IPS-NIHi7 (cell line): ENCODE data around the gene PPP1R1C.

Source experiments
- DNase-seq: peaks from one replicate; pipeline ENCODE4 v3.0.0; 2012; ENCODE audit warnings: mixed read lengths; ENCODE audit errors: extremely low spot score

Gene PPP1R1C

DNA sequence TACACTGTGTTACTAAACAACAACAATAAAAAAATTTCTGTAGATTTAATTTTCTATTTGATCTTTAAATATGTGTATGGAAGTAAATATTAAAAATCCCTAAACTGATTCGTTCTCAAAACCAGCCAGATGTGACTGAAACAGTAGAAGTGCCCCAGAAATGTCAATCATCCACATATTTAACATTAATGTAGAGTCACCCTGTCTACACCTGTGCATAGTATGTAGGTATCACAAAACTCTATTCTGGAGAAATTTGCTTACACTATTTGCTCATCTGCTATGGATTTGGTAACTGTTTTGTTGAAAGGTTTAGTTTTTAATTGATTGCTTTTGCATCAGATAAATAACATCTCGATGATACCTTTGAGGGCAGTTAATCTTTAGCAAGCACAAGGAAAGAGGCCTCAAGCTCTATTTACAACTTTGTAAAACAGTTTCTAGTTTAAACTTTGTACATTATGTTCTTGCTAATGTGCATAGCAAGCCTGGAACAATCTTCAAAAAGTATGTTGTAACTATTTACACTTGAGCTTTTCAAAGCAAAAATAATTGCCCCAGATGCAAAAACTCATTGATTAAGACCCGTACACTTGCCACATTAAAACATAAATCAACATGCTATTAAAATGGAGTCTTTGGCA lies 76.8 kb downstream of the PPP1R1C start:
- no peak for DNase-seq

DNA sequence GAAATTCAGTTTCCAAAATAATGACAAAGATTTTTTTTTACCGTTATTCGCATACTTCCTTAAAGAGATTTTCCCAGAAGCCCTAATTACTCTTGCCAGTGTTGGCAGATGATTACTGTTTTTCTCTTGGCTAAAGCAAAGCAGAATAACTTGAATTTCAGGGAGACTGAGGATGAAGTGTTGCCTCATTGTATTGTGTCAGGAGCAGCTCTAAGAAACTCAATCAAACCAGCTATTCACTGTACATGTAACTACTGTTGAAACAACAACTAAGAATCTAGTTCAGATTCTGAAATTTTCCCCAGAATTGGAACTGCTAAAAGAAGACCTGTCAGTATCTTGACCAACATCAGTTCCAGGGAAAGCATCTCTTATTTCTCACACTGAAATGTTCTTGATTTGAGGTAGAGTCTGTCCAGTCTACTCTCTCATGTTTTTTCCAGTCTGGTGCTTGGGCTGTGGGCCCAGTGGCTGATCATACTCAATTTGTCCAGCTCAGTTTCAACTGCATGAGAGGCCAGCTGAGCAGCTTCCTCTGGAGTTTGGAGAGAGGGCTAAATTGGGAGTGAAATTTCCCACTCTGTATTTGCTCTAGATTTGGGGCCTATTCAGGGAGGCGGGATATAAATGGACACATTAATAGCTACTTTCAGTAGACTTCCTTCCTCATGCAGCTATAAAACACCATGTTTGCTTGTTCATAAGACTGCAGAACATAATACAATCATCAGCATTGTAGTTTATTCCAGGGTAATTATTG lies 78.5 kb downstream of the PPP1R1C start:
- DNase-seq, result no peak

DNA sequence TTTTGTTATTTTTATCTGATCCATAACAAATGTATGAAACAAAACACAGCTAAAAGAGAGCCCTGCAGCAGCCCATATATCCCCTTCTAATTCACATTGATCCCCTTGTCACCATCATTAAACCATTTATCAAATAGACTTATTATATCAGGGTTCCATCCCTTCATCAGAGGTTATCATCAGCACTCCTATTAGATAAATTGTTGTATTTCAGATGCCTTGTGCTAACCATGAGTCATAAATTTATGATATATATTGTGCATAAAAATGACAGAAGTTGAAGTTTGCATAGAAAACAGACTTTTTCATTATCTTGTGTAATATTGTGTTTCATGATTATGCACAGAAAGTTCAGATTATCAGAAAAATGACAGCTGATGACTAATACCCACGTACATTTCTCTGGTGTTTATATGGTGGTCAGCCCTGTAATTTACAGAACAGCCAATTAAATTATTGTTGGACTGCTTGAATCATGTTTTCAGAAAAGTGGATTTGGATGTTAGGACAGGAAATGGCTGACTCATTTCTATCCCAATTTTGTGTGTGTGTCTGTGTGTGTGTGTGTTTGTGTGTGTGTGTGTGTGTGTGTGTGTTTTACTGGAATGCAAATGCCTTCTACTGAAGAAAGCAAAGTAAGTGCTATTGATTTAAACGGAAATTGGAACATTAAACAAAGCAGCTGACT lies 80.9 kb downstream of the PPP1R1C start:
- no peak for DNase-seq

DNA sequence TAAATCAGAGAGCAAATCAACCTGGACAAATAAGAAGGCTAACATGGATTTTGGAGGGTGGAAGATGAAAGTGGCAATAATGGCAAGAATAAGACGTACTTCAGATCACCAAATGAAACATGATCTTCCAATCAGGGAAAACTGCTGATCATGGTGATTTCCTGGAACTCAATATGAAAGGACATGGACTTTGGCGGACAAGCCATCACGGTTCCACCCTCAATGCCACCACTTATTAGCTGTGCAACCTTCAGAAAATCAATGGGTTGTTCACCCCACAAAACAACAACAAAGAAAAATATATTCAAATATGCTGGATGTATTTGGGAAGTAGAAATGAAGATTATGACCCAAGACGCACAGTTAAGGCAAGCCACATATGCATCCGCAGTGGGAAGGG lies 81.7 kb downstream of the PPP1R1C start:
- no peak for DNase-seq

DNA sequence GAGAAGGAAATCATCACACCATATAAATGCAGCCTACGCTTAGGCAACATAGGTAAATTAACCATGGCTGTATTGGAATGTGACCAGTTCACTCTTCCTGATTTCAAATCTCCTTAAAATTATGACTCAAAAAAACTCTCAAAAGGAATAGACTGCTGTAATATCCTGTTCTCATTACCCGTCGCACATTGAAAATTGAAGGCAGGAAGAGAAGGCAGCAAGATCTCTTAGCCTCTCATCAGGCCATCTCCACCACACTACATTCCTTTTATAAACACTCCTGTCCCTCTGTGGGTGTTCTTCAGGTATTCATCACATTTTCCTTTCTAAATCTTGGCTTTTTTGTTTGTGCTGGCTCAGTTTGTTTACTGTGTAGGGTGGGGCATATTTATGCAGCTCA lies 83.2 kb downstream of the PPP1R1C start:
- DNase-seq, result no peak

DNA sequence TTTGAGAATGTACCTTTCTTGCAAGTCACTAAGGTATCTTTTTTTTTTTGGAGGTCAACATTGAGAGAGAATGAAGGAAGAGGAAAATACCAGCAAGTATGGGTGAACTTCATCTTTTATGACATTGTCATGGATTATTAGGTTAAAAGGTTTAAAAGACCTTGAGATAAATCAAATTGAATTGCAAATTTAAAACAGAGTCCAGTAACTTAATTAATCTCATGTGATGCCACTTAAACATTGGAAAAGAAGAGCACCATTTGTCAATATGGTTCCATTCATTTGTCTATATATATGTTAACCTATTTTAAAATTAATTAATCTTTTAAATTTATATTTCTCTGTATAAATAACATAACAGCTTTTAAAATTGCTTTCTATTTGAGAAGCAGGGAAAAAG lies 83.8 kb downstream of the PPP1R1C start:
- DNase-seq, result no peak

DNA sequence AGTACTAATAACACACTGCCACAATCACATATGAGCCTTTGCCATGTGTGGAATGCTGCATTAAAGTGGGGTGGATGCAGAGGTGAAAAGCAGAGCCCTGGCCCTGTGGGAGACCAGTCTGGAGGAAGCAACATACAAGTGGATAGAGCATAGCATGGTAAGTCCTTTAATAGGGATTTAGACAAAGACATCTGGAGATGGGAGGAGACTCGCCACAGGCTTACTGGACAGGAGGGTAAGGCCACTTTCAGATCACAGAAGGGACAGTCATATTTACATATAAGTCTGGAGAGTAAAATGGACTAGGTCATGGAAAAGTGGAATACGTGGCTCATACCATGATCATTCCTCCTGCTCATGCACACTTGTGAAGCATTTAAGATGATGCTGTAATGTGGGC lies 84.3 kb downstream of the PPP1R1C start:
- DNase-seq, result no peak

DNA sequence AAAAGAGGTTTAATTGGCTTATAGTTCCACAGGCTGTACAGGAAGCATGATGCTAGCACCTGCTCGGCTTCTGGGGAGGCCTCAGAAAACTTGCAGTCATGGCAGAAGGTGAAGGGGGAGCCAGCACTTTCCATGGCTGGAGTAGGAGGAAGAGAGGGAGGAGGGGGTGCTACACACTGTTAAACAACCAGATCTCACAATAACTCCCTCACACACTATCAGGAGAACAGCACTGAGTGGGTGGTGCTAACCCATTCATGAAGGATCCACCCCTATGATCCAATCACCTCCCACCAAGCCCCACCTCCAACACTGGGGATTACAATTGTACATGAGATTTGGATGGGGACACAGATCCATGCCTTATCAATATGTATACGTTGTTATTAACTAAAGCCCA lies 85.1 kb downstream of the PPP1R1C start:
- DNase-seq, result no peak

DNA sequence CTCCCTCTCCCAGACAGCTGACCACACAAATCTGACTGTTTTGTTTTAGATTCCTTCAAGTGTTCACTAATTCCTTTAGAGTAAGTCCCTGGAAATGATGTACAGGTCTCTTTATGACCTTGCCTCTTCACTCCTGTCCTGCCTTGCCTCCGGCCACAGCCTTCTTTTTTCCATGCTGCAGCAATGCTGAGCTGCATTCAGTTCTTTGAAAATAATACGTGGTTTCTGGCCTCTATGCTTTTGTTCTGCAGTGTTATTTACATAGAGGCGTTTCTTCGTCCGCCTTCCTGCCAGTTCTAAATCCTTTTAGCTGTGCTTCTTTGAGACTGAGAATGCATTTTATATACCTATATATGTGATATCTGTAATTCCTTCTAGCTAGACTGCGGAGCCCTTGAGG lies 87.2 kb downstream of the PPP1R1C start:
- DNase-seq, result no peak

DNA sequence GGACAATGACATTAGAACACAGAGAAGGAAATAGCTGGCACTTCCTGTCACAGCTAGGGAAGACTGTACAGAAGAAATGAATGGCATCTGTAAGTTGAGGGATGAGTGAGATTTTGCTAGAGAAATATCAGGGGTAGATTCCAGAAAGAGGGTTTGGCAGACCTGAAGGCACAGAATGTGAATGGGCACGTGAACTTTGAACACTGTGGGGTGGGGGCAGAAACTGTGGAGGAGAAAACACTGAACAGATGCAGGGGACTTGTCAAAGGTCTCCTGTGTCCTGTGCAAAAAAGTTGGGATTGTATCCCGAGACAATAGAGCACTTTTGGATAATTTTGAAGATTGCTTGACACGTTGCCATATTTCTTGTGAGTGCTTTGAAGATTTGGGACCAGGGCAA lies 88.0 kb downstream of the PPP1R1C start:
- no peak for DNase-seq

DNA sequence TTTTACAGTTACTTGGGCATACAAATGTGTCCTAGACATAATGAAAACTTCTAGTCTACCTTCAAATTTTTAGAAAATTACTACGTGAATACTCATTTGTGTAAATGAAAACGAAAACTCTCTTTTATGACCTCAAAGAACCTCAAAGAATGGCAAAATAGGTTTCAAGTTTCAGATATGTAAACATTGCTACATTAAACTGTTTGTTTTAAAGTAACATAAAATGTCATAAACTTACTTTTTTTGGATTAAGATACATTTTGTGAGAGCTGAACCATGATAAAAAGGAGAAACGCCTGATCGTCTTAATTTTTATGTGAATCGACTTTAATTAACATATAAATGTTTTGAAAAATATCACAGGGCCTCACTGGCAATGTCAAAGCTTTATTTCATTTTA lies 91.4 kb downstream of the PPP1R1C start:
- no peak for DNase-seq

DNA sequence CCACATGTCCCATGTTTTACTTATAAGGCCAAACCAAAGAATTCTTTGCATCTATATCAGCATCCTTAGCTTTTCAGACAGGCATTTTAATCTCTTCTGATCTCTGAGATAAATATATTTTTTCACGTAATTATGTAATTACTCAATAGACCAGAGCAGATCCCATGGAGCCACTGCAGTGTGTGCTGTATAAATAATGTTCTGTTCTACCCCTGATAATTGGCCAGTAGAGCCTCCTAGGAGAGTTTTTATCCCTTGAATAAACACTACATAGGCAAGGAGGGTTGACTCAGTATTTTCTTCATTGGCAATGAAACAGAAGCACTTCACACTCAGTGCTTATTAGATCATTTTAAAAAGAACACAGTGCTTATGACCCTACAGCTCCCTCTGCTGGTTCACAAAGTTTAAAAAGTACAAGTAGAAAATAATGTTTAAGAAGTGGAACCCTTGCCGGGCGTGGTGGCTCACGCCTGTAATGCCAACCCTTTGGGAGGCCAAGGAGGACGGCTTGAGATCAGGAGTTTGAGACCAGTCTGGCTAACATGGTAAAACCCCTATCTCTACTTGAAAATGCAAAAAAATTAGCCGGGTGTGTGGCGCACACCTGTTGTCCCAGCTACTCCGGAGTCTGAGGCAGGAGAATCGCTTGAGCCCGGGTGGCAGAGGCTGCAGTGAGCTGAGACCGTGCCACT lies 91.9 kb downstream of the PPP1R1C start:
- DNase-seq, result peak; percentile 22

DNA sequence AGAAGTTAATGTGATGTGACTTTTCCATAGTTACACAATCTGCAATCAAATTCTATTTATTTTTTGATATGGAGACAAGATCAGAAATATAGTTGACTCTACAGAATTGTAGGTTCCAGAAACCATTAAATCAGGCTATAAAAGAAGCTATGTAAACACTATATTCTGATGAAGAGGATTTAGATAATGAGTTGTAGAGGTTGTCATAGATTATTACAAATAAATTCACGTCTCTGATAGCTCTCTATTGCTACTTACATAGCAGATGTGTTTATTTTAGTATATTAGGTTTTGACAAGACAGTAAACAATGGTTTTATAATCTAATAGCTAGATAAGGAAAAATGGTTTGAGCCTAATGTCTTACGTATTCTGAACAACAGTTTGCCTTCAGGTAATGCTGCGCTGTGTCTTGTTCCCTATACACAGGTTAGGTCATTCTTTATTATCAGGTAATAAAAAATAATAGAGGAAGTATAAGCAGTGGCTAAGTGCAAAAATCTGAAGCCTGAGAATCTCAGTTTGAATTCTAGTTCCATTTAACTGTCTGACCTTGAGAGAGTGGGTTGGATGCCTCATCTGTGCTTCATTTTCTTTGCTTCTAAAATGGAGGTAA lies 93.4 kb downstream of the PPP1R1C start:
- no peak for DNase-seq

DNA sequence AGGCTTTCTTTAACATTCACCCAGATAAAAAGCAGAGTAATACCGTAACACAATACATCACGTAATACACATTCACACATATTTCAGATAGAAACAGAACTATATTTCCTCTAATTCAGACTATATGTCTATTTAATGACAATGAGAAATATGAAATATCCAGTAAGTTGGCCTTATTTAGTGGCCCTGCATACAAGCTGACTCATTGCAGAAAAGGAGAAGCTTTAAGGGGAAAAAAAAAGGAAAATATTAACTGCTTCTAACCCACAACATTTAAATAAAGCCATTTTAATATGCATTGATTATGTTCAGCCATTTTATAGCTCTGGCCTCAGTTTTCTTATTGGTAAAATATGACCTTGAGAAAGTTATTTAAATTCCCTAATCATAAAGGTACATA lies 94.8 kb downstream of the PPP1R1C start:
- no peak for DNase-seq

DNA sequence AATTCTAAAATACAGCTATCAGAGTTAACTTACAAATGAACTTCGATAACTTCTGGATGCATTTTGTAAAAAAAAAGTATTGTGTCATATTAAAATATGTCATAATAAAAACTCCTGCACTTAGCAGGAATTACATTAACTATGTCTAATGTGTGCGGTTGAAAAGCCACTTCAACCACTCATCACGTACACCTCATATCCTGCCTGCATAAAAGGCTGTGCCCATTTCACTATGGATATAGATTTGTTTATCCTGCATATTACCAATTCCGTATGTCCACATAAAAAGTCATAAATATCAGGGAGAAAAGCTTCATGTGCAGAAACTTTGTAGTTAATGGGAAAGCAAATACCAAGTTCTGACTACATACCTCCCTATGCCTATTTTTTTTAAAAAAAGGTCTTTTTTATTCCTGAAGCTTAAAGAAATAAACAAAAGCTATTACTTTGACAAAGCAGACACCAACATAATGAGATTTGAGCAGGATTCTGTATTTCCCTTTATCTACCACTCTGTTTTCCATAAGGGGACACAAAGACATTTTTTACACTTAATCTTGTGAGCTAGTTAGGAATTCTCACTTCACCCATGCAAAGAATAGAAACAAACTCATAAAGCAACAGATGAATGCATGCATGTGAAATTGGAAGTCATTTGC lies 96.1 kb downstream of the PPP1R1C start:
- DNase-seq, result no peak

DNA sequence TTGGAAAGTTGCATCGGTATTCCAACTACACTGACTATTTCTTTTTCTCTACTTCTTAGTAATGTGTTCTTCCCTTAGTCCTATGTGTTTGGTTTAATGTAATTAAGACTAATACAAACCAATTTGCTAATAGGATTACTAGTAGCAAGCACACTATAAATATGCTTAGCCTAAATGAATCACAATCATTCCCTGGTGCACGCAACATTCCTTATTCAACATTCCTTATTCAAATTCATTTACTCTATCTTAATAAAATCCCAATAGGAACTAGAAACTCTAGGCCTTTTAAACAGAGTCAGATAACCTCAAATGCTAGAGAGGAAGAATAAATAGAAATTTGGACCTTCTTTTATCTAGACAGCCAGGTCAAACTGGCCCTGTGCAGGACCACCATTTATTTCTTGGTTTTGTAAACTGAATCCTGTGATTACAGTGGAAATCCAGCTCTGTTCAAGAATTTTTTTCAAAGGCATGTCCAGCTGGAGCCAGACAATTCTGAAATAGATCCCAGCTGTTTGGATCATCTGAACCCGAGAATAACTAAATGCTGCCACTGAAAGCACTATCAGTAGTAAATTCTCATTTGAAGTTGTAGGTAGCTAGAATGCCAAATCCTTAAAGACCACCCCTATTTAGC lies 103.1 kb downstream of the PPP1R1C start:
- no peak for DNase-seq

DNA sequence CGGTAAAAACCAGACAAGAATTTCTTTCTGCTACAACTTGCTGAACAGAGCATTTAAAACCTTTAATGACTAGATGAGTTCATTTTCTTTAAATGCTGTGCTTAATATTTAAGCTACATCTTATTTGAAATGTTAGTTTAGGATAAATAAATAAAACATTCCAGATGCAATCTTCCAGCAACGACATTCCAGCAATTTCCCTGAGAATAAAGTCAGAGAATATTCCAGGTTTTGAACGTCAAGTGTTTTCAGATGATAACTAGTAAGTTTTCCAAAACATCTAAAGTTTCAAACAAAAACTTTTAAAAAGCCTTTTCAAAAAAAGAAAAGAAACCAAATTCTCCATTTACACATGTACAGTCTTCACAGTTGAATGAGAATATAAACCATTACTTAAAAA lies 104.8 kb downstream of the PPP1R1C start:
- no peak for DNase-seq

DNA sequence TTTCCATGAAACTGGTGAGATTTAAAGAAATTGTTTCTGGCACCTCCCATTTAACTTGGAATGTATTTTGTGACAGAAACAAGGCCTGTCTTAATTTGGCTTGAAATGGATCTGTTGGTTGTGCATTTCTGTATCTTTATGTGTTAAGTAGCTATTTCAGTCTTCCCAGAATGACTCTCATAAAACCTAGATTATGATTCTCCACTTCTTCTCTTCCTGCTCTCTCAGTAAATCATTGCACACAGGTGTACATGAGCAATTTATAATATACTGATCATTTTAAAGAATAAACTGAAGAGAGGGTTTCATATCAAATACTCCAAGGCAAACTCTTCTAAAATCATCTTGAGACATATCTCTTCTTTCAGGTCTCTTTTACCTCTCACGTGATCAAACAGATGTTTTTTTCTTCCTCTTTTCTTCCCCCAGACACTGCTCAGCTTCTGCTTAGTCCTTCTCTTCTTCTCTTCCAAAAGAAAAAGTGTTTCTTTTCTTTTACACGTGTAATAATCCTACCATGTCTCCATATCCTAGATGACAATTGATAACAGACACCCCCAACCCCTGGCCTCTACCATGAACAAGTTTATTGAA lies 112.0 kb downstream of the PPP1R1C start:
- no peak for DNase-seq

DNA sequence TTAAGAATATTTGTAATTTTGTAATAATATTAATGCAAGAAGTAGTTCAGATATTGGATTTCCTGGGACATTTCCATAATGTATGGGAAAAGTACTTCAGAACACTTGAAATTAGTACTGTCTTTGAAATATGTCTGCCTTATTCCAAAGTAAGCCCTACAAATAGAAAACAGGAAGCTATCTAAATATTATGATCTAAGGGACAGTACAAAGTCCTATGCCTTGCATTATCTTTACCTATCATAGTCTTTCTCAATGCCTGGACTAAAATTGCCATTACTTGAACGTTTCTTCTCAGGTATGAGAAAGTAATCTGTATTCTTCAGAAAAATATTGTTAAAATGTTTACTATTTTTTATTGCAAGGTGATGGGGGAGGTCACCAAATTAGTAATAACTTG lies 113.0 kb downstream of the PPP1R1C start:
- no peak for DNase-seq

DNA sequence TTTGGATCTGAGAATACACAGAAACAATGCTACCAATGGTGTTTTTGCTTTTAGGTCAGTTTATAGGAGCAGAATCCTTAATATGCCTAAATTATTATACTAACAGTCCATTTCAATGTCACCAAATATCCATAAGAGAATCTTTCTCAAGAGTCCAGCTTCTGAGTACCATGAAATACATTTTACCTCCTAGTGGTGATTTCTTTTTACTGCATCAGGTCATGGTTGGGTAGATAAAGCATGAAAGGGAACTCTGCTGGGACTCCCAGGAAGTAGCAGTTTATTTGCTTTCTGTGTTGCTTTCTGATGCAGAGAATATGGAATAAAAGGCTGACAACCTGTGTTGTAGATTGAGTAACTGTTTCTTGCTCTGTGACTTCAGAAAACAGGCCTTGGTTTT lies 115.6 kb downstream of the PPP1R1C start:
- DNase-seq, result peak; percentile 23

DNA sequence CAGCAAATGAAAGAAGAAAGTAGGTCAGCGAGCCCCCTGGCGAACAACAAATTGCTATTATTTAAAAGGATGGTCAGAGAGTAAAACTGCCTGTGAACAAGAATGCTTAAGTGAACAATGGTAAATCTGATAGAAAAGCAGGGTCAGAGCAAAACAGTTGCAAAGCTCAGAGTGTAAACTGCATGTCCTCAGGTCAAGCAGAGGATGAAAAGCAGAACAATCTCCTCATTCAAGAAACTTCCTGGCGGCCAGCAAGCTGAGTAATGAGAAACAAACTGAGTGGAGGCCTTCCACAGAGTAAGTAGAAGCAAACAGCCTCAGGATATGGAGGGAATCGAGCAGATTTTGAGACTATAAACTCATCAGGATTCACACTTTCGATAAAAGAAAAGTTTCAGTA lies 117.9 kb downstream of the PPP1R1C start:
- DNase-seq, result no peak
